ENCODE results near the gene STIM1. TPM values are rescaled to one million over a fixed set of nuclear protein-coding genes. Genes with fewer than 3 reads are reported as not detected.

The STIM1 gene
- total and polyA plus RNA-seq, 7 donors, result 5.3 to 44.8 (median 29.3) TPM

GRCh38 chr11:4103269-4103668, 247.8 kb downstream of the STIM1 start:
- Histone ChIP-seq H3K9me3 (no peaks in the 10 kb centered on the region), H3K27me3 (no peaks in the 10 kb centered on the region), H3K27ac (no peak overlapping the region), H3K36me3 (peaks cover 0 to 59% (median 4%) of the 10 kb centered on the region in 4 donors), H3K4me1 (no peaks in the 10 kb centered on the region), H3K4me3 (no peak overlapping the region)
- intact Hi-C loops (cut with DNase I), result no loop called here
- DNase-seq, result no peak
- no peak for TF ChIP-seq CTCF (IDR thresholded peaks at IDR 0.05)
- no peak for TF ChIP-seq POLR2A (IDR thresholded peaks at IDR 0.05)
- no peak for TF ChIP-seq POLR2AphosphoS5 (IDR thresholded peaks at IDR 0.05)
- TF ChIP-seq EP300 (IDR thresholded peaks at IDR 0.05), result no peak
- 94 to 97% methylated on average over 2 of the region's 2 CpGs for WGBS, 2 donors

DNA sequence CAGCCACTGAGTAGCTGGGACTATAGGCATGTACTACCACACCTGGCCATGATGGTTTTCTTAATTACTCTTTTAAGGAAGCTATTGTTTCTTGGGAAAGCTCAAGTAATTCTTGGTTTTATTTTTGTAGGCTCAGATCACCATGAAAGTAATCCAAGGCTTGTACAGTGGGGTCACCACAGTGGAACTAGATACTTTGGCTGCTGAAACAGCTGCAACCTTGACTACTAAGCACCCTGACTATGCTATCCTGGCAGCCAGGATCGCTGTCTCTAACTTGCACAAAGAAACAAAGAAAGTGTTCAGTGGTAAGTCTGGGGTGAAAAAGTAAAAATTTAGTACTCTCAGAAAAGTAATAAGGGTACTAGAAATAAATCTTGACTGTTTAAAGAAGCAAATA, 250.5 kb downstream of the STIM1 start:
- 100% methylated on average over 1 of the region's 1 CpG for WGBS, 2 donors
- Histone ChIP-seq H3K4me1 (no peaks in the 10 kb centered on the region), H3K4me3 (no peak overlapping the region), H3K27me3 (no peaks in the 10 kb centered on the region), H3K36me3 (peaks cover 0 to 82% (median 6%) of the 10 kb centered on the region in 4 donors), H3K9me3 (no peaks in the 10 kb centered on the region), H3K27ac (no peak overlapping the region)
- no peak for DNase-seq
- TF ChIP-seq POLR2AphosphoS5 (IDR thresholded peaks at IDR 0.05) (no peak), EP300 (IDR thresholded peaks at IDR 0.05) (no peak), POLR2A (IDR thresholded peaks at IDR 0.05) (no peak), CTCF (IDR thresholded peaks at IDR 0.05) (no peak)
- intact Hi-C loops (cut with DNase I), result no loop called here

DNA sequence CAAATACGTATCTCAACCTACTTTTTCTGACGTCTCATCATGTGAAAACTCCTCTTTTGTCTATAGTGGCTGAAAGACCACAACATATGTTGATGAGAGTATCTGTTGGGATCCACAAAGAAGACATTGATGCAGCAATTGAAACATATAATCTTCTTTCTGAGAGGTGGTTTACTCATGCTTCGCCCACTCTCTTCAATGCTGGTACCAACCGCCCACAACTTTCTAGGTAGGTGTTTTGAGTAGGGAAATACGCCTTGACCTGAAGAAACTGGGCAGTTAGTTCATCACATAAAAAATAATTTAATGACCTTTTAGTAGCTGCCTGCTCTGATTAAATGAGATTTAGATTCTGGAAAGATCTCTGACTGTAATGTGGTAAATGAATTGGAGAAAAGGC, 256.4 kb downstream of the STIM1 start:
- Histone ChIP-seq H3K27me3 (no peaks in the 10 kb centered on the region), H3K27ac (no peak overlapping the region), H3K4me3 (no peak overlapping the region), H3K4me1 (no peaks in the 10 kb centered on the region), H3K9me3 (no peaks in the 10 kb centered on the region), H3K36me3 (peaks cover 7 to 96% (median 31%) of the 10 kb centered on the region in 4 donors)
- no peak for DNase-seq
- 78 to 79% methylated on average over 5 of the region's 5 CpGs for WGBS, 2 donors
- TF ChIP-seq EP300 (IDR thresholded peaks at IDR 0.05) (no peak), CTCF (IDR thresholded peaks at IDR 0.05) (no peak), POLR2A (IDR thresholded peaks at IDR 0.05) (no peak), POLR2AphosphoS5 (IDR thresholded peaks at IDR 0.05) (no peak)
- intact Hi-C loops (cut with DNase I), result no loop called here

- no peak overlapping the region for H3K27ac ChIP-seq
- TF ChIP-seq CTCF (IDR thresholded peaks at IDR 0.05) (no peak), POLR2A (IDR thresholded peaks at IDR 0.05) (no peak), EP300 (IDR thresholded peaks at IDR 0.05) (no peak), POLR2AphosphoS5 (IDR thresholded peaks at IDR 0.05) (no peak)
- no peaks in the 10 kb centered on the region for H3K4me1 ChIP-seq
- DNase-seq, result no peak
- H3K36me3 ChIP-seq, result peaks cover 7 to 90% (median 28%) of the 10 kb centered on the region in 4 donors
- no peak overlapping the region for H3K4me3 ChIP-seq
- H3K9me3 ChIP-seq, result no peaks in the 10 kb centered on the region
- intact Hi-C loops (cut with DNase I), result no loop called here
- WGBS, 2 donors, result 95 to 96% methylated on average over 2 of the region's 2 CpGs
- H3K27me3 ChIP-seq, result no peaks in the 10 kb centered on the region
Measured at GRCh38 chr11:4115128-4115527, 259.7 kb downstream of the STIM1 start.

GRCh38 chr11:4118107-4118506, 262.6 kb downstream of the STIM1 start:
- H3K36me3 ChIP-seq, result peaks cover 0 to 90% (median 28%) of the 10 kb centered on the region in 4 donors
- no peak for DNase-seq
- intact Hi-C loops (cut with DNase I), result no loop called here

More at GRCh38 chr11:4118107-4118506, 262.6 kb downstream of the STIM1 start:
- Histone ChIP-seq H3K9me3 (no peaks in the 10 kb centered on the region), H3K4me1 (no peaks in the 10 kb centered on the region), H3K4me3 (no peak overlapping the region), H3K27ac (no peak overlapping the region), H3K27me3 (no peaks in the 10 kb centered on the region)
- 74 to 83% methylated on average over 3 of the region's 3 CpGs for WGBS, 2 donors
- TF ChIP-seq POLR2AphosphoS5 (IDR thresholded peaks at IDR 0.05), result no peak
- no peak for TF ChIP-seq EP300 (IDR thresholded peaks at IDR 0.05)
- TF ChIP-seq POLR2A (IDR thresholded peaks at IDR 0.05), result no peak
- no peak for TF ChIP-seq CTCF (IDR thresholded peaks at IDR 0.05)

Measured in sigmoid colon (tissue), 7 donors.